Measurements from ENCODE around the gene OR8D1. TPM values are rescaled to one million over a fixed set of nuclear protein-coding genes. Genes with fewer than 3 reads are reported as not detected.

The OR8D1 gene
- polyA plus RNA-seq, 2 of the 4 experiments (the other 2 are of a cell fraction), result not detected

DNA sequence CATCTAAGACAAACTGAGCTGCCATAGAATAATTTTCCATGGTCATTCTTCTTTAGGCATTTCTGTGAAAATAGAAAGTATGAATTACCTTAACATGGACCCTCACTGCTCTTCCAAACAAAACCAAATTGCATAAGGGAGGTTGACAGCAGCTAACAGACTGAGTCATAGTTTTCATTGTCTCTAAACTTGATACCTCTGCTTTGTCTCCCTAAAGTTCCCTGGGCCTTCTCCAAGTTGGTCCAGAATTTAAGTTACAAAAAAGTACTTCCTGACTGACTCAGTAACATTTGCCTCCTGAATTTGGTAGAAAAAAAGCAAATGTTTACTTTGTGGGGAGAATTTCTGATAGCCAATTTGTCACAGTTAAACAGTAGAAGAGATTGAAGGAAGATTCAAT lies 3.0 kb downstream of the OR8D1 start:
- Histone ChIP-seq H3K4me1 (no peaks in the 10 kb centered on the region), H3K27ac (no peak overlapping the region), H3K4me2 (no peak overlapping the region), H3K9me3 (no peaks in the 10 kb centered on the region), H3K4me3 (no peak overlapping the region)
- CTCF ChIA-PET, result no interaction called here
- POLR2A ChIA-PET, result no interaction called here
- FAIRE-seq, result no peak
- TF ChIP-seq RAD21 (conservative IDR thresholded peaks at IDR 0.05 in 1 of 2, IDR thresholded peaks at IDR 0.05 in 1 of 2) (no peak), ZFP36 (IDR thresholded peaks at IDR 0.05; ENCODE audit: borderline replicate concordance, partially characterized antibody) (no peak), HMGXB4 (CRISPR knock-in tag; IDR thresholded peaks at IDR 0.05; ENCODE audit: borderline replicate concordance) (no peak), FOSB (CRISPR knock-in tag; IDR thresholded peaks at IDR 0.05) (no peak), SREBF2 (IDR thresholded peaks at IDR 0.05) (no peak), REST (IDR thresholded peaks at IDR 0.05) (no peak), NPAS2 (CRISPR knock-in tag; IDR thresholded peaks at IDR 0.05; ENCODE audit: borderline replicate concordance) (no peak), EP300 (IDR thresholded peaks at IDR 0.05) (no peak), HOXB5 (CRISPR knock-in tag; IDR thresholded peaks at IDR 0.05) (no peak), ZSCAN20 (CRISPR knock-in tag; IDR thresholded peaks at IDR 0.05) (no peak), RNF2 (IDR thresholded peaks at IDR 0.05; ENCODE audit: borderline replicate concordance, low read depth) (no peak), RFX5 (IDR thresholded peaks at IDR 0.05) (no peak), TFCP2L1 (CRISPR knock-in tag; IDR thresholded peaks at IDR 0.05) (no peak), NFE2L2 (conservative IDR thresholded peaks at IDR 0.05; ENCODE audit: low read length) (no peak), EHMT2 (IDR thresholded peaks at IDR 0.05; ENCODE audit: low read depth) (no peak), JUN (IDR thresholded peaks at IDR 0.05) (no peak)
- TF ChIP-seq, protein P1, sequence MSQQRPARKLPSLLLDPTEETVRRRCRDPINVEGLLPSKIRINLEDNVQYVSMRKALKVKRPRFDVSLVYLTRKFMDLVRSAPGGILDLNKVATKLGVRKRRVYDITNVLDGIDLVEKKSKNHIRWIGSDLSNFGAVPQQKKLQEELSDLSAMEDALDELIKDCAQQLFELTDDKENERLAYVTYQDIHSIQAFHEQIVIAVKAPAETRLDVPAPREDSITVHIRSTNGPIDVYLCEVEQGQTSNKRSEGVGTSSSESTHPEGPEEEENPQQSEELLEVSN (IDR thresholded peaks at IDR 0.05; ENCODE audit: borderline replicate concordance, low read depth), result no peak
- no peak for ATAC-seq
- DNase-seq (ENCODE audit: low read depth in 1 of 2, low spot score in 1 of 2), result no peak

DNA sequence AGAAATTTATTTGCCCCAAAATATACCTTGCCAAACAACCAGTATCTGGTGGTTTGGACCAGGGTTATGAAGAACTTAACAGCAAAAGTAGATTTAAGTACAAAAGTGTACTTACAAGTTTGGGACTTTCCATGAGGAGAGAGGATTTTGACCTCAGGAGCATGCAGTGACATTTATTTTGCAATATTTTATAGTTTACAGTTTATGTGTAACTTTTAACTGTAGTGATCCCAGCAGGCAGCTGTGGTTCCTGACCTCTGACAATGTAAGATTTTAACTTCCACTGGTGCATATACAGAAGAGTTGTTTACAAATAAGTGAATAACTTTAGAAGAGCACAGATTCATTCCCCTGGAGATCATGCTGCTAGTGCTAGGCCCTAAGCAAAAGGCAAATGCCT lies 6.7 kb downstream of the OR8D1 start:
- Histone ChIP-seq H3K4me1 (no peaks in the 10 kb centered on the region), H3K4me3 (no peak overlapping the region), H3K9me3 (no peaks in the 10 kb centered on the region), H3K4me2 (no peak overlapping the region), H3K27ac (no peak overlapping the region)
- FAIRE-seq (no peak), DNase-seq (ENCODE audit: low read depth in 1 of 2, low spot score in 1 of 2) (no peak), ATAC-seq (no peak)
- ChIA-PET CTCF (no interaction called here), POLR2A (no interaction called here)
- TF ChIP-seq EHF (CRISPR knock-in tag; IDR thresholded peaks at IDR 0.05) (no peak), TFCP2L1 (CRISPR knock-in tag; IDR thresholded peaks at IDR 0.05) (no peak), BHLHE40 (IDR thresholded peaks at IDR 0.05; ENCODE audit: low read depth, low read length) (no peak), HDAC2 (IDR thresholded peaks at IDR 0.05) (no peak), TP53 (CRISPR knock-in tag; IDR thresholded peaks at IDR 0.05) (no peak), RFX5 (IDR thresholded peaks at IDR 0.05) (no peak), HOXB13 (CRISPR knock-in tag; IDR thresholded peaks at IDR 0.05; ENCODE audit: low read depth) (no peak), CBX8 (IDR thresholded peaks at IDR 0.05) (no peak), CHD4 (IDR thresholded peaks at IDR 0.05; ENCODE audit: borderline replicate concordance) (no peak)
- TF ChIP-seq, protein P2, sequence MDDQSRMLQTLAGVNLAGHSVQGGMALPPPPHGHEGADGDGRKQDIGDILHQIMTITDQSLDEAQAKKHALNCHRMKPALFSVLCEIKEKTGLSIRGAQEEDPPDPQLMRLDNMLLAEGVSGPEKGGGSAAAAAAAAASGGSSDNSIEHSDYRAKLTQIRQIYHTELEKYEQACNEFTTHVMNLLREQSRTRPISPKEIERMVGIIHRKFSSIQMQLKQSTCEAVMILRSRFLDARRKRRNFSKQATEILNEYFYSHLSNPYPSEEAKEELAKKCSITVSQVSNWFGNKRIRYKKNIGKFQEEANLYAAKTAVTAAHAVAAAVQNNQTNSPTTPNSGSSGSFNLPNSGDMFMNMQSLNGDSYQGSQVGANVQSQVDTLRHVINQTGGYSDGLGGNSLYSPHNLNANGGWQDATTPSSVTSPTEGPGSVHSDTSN (IDR thresholded peaks at IDR 0.05), result no peak
- TF ChIP-seq, protein P3, sequence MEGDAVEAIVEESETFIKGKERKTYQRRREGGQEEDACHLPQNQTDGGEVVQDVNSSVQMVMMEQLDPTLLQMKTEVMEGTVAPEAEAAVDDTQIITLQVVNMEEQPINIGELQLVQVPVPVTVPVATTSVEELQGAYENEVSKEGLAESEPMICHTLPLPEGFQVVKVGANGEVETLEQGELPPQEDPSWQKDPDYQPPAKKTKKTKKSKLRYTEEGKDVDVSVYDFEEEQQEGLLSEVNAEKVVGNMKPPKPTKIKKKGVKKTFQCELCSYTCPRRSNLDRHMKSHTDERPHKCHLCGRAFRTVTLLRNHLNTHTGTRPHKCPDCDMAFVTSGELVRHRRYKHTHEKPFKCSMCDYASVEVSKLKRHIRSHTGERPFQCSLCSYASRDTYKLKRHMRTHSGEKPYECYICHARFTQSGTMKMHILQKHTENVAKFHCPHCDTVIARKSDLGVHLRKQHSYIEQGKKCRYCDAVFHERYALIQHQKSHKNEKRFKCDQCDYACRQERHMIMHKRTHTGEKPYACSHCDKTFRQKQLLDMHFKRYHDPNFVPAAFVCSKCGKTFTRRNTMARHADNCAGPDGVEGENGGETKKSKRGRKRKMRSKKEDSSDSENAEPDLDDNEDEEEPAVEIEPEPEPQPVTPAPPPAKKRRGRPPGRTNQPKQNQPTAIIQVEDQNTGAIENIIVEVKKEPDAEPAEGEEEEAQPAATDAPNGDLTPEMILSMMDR (IDR thresholded peaks at IDR 0.05), result no peak
